ENCODE results near the gene ELL. TPM values are rescaled to one million over a fixed set of nuclear protein-coding genes. Genes with fewer than 3 reads are reported as not detected.
A peak's percentile ranks its signal among the peaks of the same experiment; 100 is the strongest.

The ELL gene
- total RNA-seq, 4 donors from 2014 or later: 4.1 to 43.5 (median 21.7) TPM

- TF ChIP-seq CTCF (IDR thresholded peaks at IDR 0.05) (peak in 1 of 4 experiments; percentile 2), POLR2A (IDR thresholded peaks at IDR 0.05) (peak in 1 of 2 donors; percentile 19)
- peaks cover 0 to 10% of the 10 kb centered on the region in 2 donors for H3K4me1 ChIP-seq
Measured at GRCh38 chr19:18437491-18438330, 84.2 kb downstream of the ELL start, which contains the start of gene ISYNA1. Gene ISYNA1, minus strand, starts transcription at chr19:18438133. Its CDS starts 154 bp downstream, at chr19:18437979.

GRCh38 chr19:18436671-18437490 lies 85.0 kb downstream of the ELL start:
- peak; percentile 84 to 85 for DNase-seq
- Histone ChIP-seq H3K27me3 (no peaks in the 10 kb centered on the region), H3K4me3 (peak overlapping the region; percentile 45 to 56), H3K27ac (peak overlapping the region; percentile 81 to 90), H3K9me3 (no peaks in the 10 kb centered on the region), H3K36me3 (no peaks in the 10 kb centered on the region), H3K4me1 (peaks cover 0 to 13% of the 10 kb centered on the region in 2 donors)
- intact Hi-C loops (cut with DNase I; ENCODE audit: low total_unique reads): no loop called here
- peak in 2 of 4 experiments; percentile 6 to 7 for TF ChIP-seq CTCF (IDR thresholded peaks at IDR 0.05)
- no peak for TF ChIP-seq POLR2A (IDR thresholded peaks at IDR 0.05)

More at GRCh38 chr19:18437491-18438330, 84.2 kb downstream of the ELL start, which contains the start of gene ISYNA1:
- peak within 1 kb of the TSS; percentile 45 to 56 for H3K4me3 ChIP-seq
- peak; percentile 71 to 73 for DNase-seq
- H3K27me3 ChIP-seq: no peaks in the 10 kb centered on the region
- no peaks in the 10 kb centered on the region for H3K36me3 ChIP-seq
- peak within 1 kb of the TSS; percentile 81 to 90 for H3K27ac ChIP-seq
- intact Hi-C loops (cut with DNase I; ENCODE audit: low total_unique reads): no loop called here
- no peaks in the 10 kb centered on the region for H3K9me3 ChIP-seq

GRCh38 chr19:18435842-18436670 lies 85.8 kb downstream of the ELL start:
- H3K27ac ChIP-seq: peak overlapping the region in 1 of 2 donors; percentile 90
- peaks cover 0 to 13% of the 10 kb centered on the region in 2 donors for H3K4me1 ChIP-seq
- H3K4me3 ChIP-seq: no peak overlapping the region

More at GRCh38 chr19:18435842-18436670, 85.8 kb downstream of the ELL start:
- Histone ChIP-seq H3K36me3 (no peaks in the 10 kb centered on the region), H3K27me3 (no peaks in the 10 kb centered on the region), H3K9me3 (no peaks in the 10 kb centered on the region)
- no peak for TF ChIP-seq CTCF (IDR thresholded peaks at IDR 0.05)
- no peak for TF ChIP-seq POLR2A (IDR thresholded peaks at IDR 0.05)
- intact Hi-C loops (cut with DNase I; ENCODE audit: low total_unique reads): no loop called here
- peak in 1 of 2 donors; percentile 39 for DNase-seq
